Breast epithelium (tissue), 3 donors: ENCODE results near the gene ATG14.

Experiments used
- CTCF ChIP-seq, 3 donors: fragments of 450-650 bp; IDR thresholded peaks; one replicate each; pipeline ENCODE4 v1.5.1; 2016 to 2017; ENCODE audit warnings: antibody characterized with exemption in 3 of 3, mild to moderate bottlenecking in 3 of 3, moderate library complexity in 3 of 3
- POLR2A ChIP-seq: fragments of 450-650 bp; IDR thresholded peaks from one replicate; pipeline ENCODE4 v1.6.1; 2016; ENCODE audit warnings: antibody characterized with exemption, mild to moderate bottlenecking, moderate library complexity
- POLR2AphosphoS5 ChIP-seq, 3 donors: sonication (generic); formaldehyde crosslinking; IDR thresholded peaks; one replicate each; pipeline ENCODE4 v1.6.1; 2017; ENCODE audit warnings: antibody characterized with exemption in 3 of 3

- no peak for TF ChIP-seq CTCF (IDR thresholded peaks at IDR 0.05)
- TF ChIP-seq POLR2AphosphoS5 (IDR thresholded peaks at IDR 0.05): no peak
- no peak for TF ChIP-seq POLR2A
These were observed 39.4 kb upstream of the ATG14 start for GRCh38 chr14:55450987-55451386.
